Inferior parietal cortex (tissue), 1 donor: ENCODE results near the gene GABRD.

Experiments used
- DNase-seq: peaks from one replicate; pipeline ENCODE4 v3.0.0-alpha.2; 2016; ENCODE audit errors: extremely low spot score

The GABRD gene

DNA sequence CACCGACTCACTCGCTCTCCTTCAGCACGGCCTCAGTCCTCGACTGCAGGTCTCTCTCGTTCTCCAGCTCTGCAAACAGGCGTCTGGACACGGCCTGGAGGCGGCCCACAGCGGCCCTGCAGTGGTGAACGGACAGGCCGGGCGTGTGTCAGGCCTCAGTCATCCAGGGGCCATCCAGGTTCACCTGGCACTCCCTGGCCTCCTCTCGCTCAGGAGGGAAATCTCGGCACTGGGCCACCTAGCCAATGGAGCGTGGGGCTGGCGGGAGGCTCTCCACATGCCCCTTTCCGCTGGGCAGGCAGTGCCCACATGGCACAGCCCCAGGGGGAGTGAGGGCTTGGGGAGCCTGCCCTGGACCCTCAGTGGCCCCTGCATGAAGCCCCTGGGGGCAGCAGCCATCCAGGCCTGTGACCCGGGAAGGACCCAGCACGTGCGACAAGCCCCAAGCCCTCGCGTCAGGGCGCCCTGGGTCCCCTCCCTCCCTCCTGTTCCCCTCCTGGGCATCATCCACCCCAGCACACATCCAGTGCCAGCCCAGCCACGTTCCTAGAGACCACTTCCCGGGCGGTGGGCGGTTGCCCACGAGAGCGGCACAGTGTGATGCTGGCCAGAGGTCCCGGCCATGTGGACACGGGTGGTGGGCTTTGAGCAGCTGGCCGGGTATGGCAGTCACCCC is 33.6 kb upstream of the GABRD start:
- no peak for DNase-seq

DNA sequence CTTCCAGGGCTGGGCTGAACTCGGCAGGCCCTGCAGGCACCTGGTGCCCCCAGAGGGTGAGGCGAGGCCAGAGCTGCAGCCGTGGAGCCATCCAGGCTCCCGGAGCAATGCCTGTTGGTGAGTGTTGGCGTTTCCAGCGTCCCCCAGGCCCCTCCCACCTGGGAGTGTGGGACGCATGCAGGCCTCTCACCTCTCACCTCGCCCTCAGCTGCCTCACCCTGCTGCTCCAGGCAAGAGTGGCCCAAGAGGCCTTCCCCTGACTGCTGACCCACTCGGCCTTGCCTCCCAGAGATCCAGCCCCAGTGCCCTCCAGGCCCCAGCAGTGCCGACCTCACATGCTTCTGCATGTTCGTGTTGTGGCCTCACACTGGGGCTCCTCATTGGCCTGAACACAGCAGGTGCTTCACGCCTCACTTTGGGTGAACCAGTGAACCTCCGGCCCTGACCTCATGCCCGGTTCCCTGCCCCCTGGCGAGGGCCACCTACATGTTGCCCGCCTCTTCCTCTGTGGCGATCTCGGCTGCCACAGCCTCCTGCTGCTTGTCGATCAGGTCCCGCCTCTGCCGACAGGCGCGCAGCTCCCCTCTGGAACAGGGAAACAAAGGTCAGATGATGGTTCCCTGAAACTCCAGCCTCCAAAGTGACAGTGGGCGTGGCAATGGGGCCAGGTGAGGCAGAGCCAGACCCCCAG is 32.5 kb upstream of the GABRD start:
- no peak for DNase-seq

DNA sequence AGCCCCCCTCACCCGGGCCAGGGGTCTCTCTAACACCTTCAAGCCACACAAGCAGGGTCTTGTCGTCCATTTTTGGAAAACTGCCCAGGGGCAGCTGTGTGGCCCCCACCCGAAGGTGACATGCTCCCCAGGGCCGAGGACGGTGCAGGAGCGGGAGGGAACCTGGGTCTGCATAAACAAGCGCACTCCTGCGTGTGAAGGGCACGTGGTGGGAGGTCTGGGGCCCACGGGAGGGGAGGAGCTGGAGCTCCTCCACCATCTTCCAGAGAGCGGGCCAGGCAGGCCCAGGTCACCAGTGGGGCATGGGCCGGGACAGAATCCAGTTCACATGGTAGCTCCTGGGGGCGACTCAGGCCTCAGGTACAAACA is 32.0 kb upstream of the GABRD start:
- DNase-seq = no peak

DNA sequence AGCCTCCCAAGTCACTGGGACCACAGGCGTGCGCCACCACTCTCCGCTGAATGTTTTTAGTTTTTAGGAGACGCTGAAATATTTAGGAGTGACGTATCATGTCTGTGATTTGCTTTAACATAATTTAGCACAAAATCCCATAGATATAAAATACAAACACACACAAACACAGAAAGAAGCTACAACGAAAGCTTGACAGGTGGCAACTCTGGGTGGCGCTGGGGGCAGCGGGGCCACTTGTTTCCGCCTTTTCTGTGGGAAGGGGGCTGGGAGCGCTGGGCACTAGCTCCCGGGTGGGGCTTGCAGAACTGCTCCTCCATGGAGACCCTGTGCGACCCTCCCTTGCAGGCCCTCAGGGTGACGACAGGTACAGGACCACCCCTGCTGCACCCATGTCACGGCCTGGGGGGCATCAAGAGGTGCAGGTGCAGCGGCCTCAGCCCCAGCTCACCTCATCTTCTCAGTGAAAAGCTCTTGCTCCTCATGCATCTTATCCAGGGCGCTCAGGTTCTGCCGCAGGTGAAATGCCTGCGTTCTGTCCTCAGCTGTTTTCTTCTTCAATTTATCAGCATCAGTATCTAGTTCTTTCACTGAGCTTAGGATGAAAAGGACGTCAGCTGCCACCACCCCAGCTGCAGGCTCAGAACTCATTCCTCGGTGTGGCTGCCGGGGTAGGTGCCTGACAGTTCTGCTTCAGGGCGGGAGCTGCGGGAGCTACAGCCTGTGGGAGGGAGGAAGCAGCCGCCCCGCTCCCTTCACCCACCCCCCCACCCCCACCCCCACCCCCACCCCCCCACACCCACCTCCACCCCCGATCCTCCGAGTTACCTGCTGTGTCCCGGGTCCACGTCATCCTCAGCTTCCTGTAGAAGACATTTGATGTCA is 30.8 kb upstream of the GABRD start:
- no peak for DNase-seq

DNA sequence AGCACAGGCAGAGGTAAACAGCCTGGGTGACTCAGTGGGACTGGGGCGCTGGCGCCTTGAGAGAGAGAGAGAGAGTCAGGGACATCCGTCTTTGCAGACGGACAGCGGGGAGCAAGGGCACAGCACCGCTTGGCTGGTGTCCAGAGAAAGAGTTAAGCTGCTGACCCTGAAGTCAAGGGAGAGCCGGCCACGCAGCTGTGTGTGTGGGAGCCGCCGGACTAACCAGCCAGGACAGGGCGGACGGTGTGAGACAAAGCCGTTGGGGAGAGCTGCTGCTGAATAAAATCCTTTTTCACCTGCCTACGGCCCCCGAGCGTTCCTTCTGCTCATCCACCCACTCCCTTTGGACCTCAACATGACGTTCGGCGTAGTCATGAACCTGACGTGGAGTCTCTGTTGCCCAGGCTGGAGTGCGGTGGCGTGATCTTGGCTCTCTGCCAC is 30.0 kb upstream of the GABRD start:
- no peak for DNase-seq

DNA sequence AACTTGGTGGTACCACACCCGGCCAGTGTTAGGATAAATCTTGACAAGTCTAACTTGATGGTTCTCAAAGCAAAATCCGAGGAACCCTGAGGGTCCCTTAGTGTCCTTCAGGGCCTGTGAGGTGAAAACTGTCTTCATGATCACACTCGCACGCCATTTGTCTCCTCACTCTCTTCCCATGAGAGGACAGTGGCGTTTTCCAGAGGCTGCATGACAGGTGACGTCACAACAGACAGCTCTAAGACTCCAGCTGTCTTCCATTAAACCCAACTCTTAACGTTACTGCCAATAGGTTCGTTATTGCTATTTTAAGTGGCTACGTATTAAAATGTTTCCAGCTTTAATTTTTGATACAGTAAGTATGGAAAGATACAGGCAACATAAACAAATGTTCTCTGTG is 29.4 kb upstream of the GABRD start:
- DNase-seq = no peak

DNA sequence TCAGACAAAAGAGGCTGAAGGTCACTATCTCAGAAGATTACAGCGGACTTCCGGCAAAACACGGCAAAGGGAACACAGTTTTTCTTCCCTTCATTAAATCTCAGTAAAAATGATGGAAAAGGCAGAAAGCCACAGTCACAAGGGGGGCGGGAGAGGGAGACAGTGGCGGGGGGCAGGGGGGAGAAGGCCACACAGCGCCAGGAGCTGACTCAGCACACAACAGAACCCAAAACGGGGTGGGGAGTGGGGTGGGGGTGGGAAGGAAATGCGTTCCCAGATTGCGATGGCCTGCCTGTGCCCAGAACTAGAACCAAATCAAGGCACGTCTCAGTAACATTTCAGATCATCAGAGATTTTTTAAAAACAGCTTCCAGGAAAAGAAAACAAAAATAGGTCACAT is 28.9 kb upstream of the GABRD start:
- DNase-seq = no peak

DNA sequence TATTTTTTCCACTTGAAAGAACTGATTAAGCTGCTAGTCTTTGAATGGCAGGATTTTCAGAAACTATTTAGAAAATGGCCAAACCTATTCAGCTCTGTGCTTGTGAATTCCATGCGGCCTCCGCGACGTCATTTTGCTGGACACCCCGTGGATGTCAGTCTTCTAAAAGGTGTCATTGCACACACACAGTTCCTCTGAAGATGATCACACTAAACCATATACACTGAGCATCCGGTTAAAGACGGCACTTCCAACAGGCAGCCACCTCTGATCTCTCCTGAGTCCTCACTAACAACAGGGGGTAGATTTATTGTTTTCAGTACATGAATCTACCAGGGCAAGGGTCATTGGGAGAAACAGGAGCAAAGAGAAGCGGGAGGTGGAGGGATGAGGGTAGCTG is 24.6 kb upstream of the GABRD start:
- no peak for DNase-seq

DNA sequence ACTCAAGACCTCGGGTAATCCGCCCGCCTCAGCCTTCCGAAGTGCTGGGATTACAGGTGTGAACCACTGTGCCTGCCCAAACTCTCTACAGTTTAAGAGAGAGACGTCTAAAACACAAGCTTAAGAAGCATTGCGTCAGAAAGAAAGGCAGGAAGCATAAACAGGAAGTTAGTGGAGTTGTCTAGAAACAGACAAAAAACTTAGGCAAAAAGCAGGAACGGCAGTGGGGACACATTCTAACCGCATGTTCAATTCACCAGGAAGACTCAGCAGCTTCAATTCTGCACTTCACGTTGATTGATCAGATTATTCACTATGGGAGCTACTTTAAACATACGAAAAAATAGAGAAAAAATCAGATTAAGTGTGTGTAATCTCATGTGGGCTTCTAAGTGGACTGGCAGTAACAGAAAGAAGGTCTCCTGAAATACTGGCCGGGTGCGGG is 22.9 kb upstream of the GABRD start:
- DNase-seq = peak; percentile 13

DNA sequence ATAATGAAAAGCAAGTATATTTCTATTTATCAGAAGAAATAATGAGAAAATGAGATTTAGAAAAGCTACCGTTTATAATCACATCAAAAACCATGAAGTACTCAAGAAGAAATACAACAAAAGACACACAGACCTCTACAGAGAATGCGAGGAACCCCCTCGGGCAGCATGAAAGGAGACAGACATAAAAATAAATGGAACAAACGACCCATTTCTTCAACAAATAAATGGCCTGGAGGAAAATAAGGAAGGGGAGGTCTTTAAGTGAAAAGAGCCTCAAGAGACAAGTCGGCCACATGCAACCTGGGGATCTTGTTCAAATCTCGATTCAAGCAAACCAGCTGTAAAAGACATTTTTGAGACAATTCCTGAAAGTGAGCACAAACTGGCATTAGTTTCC is 21.6 kb upstream of the GABRD start:
- DNase-seq = no peak

DNA sequence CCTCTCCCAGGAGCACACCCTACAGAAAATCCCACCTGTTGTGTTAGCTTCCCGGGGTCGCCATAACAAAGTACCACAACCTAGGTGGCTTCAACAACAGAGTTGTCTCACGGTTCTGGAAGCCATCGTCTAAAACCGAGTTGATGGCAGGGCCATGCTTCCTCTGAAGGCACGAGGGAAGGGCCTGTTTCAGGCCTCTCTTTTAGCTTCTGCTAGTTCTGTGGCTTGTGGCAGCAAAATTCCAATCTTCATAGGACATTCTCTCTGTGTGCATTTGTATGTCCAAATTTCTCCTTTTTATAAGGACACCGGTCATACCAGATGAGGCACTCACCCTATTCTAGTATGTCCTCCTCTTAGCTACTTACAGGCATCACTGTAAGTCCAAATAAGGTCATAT is 18.7 kb upstream of the GABRD start:
- DNase-seq = no peak

DNA sequence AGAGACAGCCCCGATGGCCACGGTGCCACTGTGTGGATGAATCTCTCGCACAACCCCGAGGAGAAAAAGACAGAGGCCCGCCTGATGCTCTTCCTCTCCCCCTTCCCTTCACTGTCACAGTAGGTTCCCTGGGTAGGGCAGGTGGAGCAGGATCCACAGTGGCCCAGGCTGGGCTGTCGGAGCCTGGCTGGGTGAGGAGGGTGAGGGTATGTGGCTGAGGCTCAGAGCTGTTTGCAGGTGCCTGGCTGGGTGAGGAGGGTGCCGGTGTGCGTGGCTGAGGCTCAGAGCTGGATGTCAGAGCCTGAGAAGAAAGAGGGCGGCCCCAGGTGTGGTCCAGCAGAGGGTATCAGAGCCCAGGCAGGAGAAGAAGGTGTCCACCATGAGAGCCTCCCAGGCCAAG is 18.3 kb upstream of the GABRD start:
- no peak for DNase-seq

DNA sequence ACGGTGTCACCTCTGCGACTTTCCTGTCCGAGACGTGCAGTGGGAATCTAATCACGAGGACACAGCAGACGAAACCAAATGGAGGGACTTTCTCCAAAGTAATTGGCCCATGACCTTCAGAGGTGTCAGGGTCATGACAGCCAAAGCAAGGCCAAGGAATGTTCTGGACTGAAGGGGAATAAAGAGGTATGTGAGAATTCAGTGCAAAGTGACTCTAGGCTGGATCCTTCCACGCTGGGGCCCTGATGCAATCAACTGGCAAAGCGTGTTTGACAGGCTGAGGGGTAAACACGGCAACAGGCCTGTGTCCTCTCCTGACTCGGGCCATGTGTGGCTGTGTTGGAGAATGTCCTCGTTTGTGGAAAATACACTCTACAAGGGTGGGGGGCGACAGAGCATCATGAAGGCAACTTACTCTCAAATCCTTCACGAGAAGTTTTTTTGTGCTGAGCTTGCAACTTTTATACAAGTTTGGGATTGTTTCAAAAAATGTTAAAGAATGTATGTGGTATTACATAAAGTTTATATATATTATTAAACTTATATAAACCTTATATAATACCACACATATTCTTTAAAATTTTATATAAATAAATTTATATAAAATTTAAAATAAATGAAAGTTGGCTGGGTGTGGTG is 17.3 kb upstream of the GABRD start:
- no peak for DNase-seq

DNA sequence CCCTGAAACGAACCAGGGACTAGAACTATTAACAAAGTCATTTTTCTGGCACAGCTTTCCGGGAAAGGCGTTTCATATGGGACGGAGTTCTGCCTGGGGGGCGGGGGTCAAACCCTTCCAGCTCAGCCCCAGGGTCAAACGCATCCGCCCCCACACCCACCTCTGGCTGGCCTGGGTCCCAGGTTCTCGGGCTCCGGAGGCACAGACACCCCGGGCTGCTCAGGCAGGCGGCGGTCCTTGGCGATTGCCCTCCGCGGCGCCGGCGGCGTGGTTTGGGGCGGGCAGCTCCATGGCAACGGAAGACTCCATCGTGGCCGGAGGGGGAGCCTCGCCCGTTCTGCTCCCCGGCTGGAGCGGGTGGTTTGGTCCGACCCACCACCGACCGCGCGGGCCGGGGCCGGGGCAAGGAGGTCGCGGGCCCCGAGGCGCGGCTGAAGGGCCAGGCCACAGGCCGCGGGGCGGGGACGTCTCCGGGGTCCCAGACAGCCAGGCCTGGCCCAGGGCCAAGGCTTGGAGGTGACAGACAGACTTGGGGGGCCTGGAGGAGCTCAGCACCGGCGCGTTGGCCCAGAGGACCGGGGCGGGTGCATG is 15.5 kb upstream of the GABRD start, which contains the start of gene CFAP74:
Gene CFAP74 (minus strand): TSS at position 246 of the 591 bp plus-strand sequence. CDS start 12,830 bp downstream, outside the sequence.
- DNase-seq = no peak

DNA sequence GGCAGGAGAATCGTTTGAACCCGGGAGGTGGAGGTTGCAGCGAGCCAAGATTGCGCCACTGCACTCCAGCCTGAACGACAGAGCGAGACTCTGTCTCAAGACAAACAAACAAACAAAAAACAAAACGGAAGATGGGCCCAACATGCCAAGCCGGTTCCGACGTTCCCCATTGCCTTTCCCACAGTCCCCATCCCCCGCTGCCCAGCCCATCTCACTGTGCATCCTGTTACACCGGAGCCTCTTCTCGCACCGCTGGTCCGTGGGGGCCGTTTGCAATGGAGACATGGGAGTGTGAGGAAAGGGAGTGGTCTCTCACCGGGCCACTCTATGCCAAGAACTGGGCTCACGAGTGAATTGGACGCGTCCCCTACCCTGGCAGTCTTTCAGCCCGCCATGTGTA is 14.3 kb upstream of the GABRD start:
- no peak for DNase-seq

DNA sequence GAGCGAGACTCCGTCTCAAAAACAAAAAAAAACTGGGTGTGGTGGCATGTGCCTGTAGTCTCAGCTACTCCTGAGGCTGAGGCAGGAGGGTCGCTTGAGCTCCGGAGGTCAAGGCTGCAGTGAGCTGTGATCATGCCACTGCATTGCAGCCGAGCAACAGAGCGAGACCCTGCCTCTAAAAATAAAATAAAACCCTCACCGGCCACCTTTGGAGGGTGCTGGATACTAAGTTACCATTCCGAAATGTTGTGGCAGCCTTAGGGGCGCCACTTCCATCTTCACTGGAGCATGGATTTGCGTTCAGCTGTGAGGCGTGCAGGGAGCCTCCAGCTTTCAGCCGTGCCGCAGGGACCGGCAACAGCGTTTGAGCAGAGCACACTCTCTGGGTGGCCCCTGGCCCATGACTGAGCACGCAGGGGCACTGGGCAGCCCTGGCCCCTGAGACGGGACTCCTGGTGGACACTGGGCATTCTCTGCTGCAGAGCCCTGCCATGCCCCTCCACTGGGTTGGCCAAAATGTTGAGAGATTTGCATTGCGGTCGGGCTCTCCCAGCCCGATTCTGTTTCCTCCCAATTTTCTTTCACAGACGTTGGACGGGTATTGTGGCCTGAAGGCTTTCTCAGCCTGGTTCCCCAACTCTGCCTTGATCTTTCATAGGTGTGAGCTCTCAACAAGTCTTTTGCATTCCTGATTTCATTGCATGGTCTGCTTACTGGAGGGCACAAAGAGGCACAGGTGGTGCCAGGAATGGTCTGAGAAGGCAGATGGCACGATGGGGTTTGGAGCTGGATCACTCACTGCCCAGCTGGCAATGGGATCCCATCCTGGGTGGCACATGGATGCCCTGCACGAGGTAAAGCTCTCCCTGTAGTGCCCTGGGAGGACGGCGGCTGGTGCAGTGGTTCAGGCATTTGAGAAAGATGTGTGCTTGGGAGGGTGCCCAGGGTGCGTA is 9.8 kb upstream of the GABRD start:
- DNase-seq = no peak

DNA sequence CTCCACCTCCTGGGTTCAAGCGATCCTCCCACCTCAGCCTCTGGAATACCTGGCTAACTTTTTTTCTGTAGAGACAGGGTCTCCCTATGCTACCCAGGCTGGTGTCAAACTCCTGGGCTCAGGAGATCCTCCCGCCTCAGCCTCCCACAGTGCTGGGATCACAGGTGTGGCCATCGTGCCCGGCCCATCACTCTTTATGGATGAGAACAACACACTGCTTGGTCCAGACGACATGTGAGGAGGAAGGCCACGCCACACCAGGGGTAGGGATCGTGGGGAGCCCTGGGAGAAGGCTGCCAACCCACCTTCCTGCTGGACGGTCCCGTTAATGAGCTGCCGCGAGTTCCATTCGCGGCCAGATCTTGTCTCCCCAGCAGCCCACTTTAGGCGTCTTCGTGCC is 5.0 kb upstream of the GABRD start:
- no peak for DNase-seq

DNA sequence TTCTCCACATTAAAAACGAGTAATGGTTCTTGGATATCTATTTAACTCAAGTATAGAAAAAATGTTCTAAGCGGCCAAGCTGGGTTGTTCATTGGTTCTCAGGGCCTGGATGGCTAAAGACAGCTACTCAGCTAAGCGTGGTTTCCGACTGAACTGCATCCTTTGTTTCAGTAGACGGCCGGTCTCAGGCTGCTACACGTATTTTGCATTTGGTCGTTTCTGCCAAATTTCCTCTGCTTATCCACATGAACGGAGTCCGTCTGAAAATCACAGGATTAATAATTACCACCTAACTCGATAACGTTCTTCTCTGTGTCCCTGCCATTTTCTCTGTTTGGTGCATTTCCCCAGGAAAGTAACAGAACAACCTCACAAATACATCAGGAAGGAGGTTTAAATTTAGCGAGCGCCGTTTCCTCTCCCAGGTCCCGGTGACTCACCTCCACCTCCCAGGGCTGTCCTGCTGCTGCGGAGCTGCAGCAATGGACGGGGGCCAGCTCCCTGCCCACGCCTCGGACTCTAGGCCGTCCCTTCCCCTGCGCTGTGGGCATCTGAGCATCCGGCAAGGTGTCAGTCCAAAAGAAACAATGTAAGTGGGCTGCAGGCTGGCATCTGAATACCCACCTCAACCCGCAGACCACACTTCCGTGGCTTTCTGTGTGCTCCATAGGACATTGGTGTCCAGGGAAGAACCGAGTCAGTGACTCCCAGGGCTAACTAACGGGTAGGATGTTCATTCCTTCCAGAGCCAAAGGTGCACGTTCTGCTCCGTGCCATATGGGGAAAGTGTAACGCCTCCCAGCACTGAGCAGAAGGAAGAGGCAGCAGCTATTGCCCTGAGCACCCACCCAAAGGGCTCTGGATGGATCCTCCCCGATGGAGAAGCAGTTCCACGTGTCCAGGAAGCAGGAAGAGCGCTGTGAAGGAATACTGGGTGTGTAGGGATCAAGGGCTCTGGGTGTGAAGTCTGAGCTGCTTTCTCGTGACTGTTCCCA is 4.1 kb upstream of the GABRD start:
- DNase-seq = no peak

DNA sequence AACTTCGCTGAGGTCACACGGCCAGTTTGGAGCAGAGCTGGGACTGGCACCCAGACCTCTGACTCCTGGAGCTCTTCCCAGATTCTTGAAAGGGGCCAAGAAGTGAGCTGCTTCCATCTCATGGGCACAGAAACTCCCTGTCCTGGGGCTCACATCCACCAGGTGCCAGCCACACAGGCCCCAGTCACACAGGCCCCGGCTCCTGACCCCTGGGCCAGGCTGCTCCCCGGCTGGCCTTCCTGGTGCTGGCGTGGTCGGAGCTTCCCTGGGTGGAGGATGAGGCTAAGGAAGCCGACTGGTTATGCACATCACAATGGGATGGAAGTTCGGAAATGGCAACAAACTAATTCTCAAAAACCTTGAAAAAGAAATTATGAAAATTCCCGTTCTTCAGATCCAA is 3.0 kb upstream of the GABRD start:
- DNase-seq = no peak
